Measurements from ENCODE around the gene KCTD5.

DNA sequence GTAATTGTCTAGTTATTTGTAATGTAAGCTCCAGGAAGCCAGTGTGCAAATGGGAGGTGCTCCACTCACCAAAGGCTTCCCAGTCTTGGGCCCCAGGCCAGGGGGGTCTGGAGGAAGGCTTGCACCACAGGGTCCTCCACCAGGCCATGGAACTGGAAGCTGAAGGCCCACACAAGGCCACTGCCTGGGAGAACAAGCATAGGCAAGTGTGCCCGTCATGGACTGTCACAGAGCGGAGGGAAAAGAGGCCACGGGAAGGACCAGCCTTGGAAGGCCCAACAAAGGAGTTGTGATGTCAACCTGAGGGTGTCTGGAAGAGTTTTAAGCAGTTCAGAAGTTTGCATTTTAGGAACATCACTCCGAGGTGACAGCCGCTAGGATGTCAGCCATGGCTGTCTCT lies 67.2 kb downstream of the KCTD5 start:
- TF ChIP-seq CTCF (IDR thresholded peaks at IDR 0.05 in 2 of 3, conservative IDR thresholded peaks at IDR 0.05 in 1 of 3; ENCODE audit: borderline replicate concordance in 1 of 3, insufficient read depth in 1 of 3, low read depth in 2 of 3, low read length in 2 of 3) (no peak), SP1 (IDR thresholded peaks at IDR 0.05; ENCODE audit: low read depth) (no peak), POLR2A (IDR thresholded peaks at IDR 0.05; ENCODE audit: borderline replicate concordance, extremely low read depth, insufficient read depth, insufficient read length) (no peak), POLR2AphosphoS5 (IDR thresholded peaks at IDR 0.05; ENCODE audit: low read depth, low read length) (no peak)
